ENCODE results near the gene PZP. TPM values are rescaled to one million over a fixed set of nuclear protein-coding genes. Genes with fewer than 3 reads are reported as not detected.

PZP gene
- total RNA-seq, 1 experiment from 2014 or later = not detected

- Histone ChIP-seq H4K8ac (replicated peaks; ENCODE audit: insufficient read length, low read depth, low read length) (no peak overlapping the region), H2BK20ac (ENCODE audit: low read depth, low read length, poor library complexity, severe bottlenecking) (no peak overlapping the region), H3K27me3 (ENCODE audit: insufficient read depth, low read length) (no peaks in the 10 kb centered on the region; the same call in 1 of the 2 replicates), H3K56ac (ENCODE audit: insufficient read length, low read depth, low read length) (no peak overlapping the region), H3K9ac (ENCODE audit: extremely low read depth, insufficient read length, low read length) (no peak overlapping the region), H2BK120ac (ENCODE audit: low read depth, low read length, poor library complexity, severe bottlenecking) (no peak overlapping the region), H2AFZ (ENCODE audit: low read length) (no peak overlapping the region), H4K5ac (ENCODE audit: insufficient read length, low read depth, low read length) (no peak overlapping the region), H2BK15ac (ENCODE audit: low read depth, low read length) (no peak overlapping the region), H3K79me1 (ENCODE audit: insufficient read depth, low read depth, low read length, poor library complexity, severe bottlenecking) (no peaks in the 10 kb centered on the region), H3K4me2 (ENCODE audit: insufficient read depth, insufficient read length, low read length) (no peak overlapping the region), H3K79me2 (ENCODE audit: insufficient read depth, low read length) (no peaks in the 10 kb centered on the region), H3K23ac (ENCODE audit: insufficient read length, low read depth, low read length) (no peak overlapping the region), H3K14ac (ENCODE audit: insufficient read depth, low read length) (no peak overlapping the region), H3K4me1 (ENCODE audit: insufficient read depth, low read length) (no peaks in the 10 kb centered on the region), H4K91ac (ENCODE audit: insufficient read length, low read depth, low read length) (no peak overlapping the region), H3K9me3 (ENCODE audit: control insufficient read depth, low read depth, low read length) (no peaks in the 10 kb centered on the region), H2BK12ac (ENCODE audit: insufficient read length, low read depth, low read length) (no peak overlapping the region), H4K20me1 (ENCODE audit: control insufficient read depth, insufficient read depth, insufficient read length) (no peaks in the 10 kb centered on the region), H2BK5ac (ENCODE audit: insufficient read length, low read length) (no peak overlapping the region), H3T11ph (ENCODE audit: low read length) (no peak overlapping the region), H2AK5ac (ENCODE audit: insufficient read length, low read length) (no peak overlapping the region), H3K27ac (ENCODE audit: insufficient read length, low read depth, low read length) (no peak overlapping the region), H3K18ac (ENCODE audit: insufficient read length, low read depth, low read length) (no peak overlapping the region), H3K23me2 (ENCODE audit: insufficient read length, low read depth, low read length, poor library complexity, severe bottlenecking) (no peaks in the 10 kb centered on the region), H3K4ac (ENCODE audit: low read depth, low read length) (no peak overlapping the region)
- H3K9me3 Mint-ChIP-seq = no peaks in the 10 kb centered on the region
- no peak overlapping the region for H3K4me3 Mint-ChIP-seq
- no peak overlapping the region for H3K27ac Mint-ChIP-seq
- H3K27me3 Mint-ChIP-seq (ENCODE audit: low read depth) = no peaks in the 10 kb centered on the region
- no peaks in the 10 kb centered on the region for H3K4me1 Mint-ChIP-seq
- DNase-seq = no peak
- H3K36me3 Mint-ChIP-seq (ENCODE audit: insufficient read depth in 1 of 3, low read depth in 3 of 3) = no peaks in the 10 kb centered on the region
- WGBS (ENCODE audit: extremely low coverage, insufficient read length, low lambda C conversion rate) = no CpG with 5 or more reads among the region's 11 CpGs
- no peak for TF ChIP-seq CTCF (conservative IDR thresholded peaks at IDR 0.05)
These were observed 101.3 kb downstream of the PZP start for GRCh38 chr12:9106610-9107541.

Measured in H9 (cell line).